Caco-2 (cell line): Measurements from ENCODE around the gene OTOA. TPM values are rescaled to one million over a fixed set of nuclear protein-coding genes. Genes with fewer than 3 reads are reported as not detected.

Source experiments
- total RNA-seq: library from RNA; stranded (reverse); gene quantifications from 2 replicates; pipeline ENCODE4 v1.2.3, GENCODE V29; 2022

Gene OTOA
- total RNA-seq, 1 experiment from 2014 or later = not detected

Other genes starting within 250 kb of the OTOA start
- 50.7 and 55.3 TPM in 2 replicates for gene METTL9, start 64.4 kb upstream of the OTOA start, total RNA-seq
- gene IGSF6, start 11.4 kb upstream of the OTOA start, total RNA-seq = not detected in 2 replicates
- 136 and 150 TPM in 2 replicates for gene NPIPB4, start 193.8 kb downstream of the OTOA start, total RNA-seq